Activated gamma-delta T cell treated with anti-CD3 and anti-CD28 coated beads, Interleukin-2, amount 50 U/mL, for 16 hours (primary cell): ENCODE data around the gene FEV.
A peak's percentile ranks its signal among the peaks of the same experiment; 100 is the strongest.
"Not testable (repeated sequence)": the region's sequence is repeated elsewhere in the genome, so short reads cannot be mapped to it uniquely, and the experiment has no call there.

Source experiments
- DNase-seq: peaks from one replicate; pipeline ENCODE4 v3.0.0-alpha.2; 2020; ENCODE audit warnings: low read depth

FEV gene

DNA sequence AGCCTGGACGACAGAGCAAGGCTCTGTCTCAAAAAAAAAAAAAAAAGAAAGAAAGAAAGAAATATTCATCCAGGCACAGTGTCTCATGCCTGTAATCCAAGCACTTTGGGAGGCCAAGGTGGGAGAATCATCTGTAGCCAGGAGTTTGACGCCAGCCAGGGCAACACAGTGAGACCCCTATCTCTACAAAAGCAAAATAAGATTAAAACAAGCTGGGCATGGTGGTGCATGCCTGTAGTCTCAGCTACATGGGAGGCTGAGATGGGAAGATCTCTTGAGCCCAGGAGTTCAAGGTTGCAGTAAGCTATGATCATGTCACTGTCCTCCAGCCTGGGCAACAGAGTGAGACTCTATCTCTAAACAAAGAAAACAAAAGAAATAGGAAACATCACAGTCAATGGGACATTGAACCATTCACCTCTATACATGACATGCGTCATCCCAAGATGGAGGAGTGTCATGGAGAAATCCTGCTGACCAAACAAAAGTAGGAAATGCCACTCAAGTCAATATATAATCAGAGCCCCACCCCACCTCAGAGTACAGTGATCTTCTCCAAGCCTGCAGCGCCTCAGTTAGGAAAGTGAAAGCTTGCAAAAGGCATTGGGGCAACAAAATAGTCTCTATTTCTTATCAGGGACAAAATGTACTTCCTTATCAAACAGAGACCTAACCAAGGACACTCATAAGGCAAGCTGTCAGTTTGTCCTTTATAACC, 9.8 kb downstream of the FEV start:
- DNase-seq, result no peak

DNA sequence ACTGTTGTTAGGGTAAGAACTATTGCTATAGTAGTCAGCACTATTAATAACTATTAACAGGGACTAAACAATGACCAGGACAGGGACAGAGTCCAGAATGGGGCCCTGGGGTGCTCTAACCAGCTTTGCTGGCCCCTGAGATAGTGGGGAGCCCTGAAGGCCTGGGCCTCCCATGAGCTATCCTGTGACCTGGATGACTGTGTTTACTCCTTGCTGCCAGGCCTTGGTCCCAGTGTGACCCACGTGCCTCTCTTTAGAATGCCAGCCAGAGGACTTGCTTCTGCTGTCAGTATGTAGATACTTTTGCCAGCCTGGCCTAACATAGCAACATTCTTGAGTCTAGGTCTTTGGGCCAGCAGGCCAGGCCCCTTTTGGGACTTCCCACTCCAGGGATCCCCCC, 14.1 kb downstream of the FEV start:
- no peak for DNase-seq

DNA sequence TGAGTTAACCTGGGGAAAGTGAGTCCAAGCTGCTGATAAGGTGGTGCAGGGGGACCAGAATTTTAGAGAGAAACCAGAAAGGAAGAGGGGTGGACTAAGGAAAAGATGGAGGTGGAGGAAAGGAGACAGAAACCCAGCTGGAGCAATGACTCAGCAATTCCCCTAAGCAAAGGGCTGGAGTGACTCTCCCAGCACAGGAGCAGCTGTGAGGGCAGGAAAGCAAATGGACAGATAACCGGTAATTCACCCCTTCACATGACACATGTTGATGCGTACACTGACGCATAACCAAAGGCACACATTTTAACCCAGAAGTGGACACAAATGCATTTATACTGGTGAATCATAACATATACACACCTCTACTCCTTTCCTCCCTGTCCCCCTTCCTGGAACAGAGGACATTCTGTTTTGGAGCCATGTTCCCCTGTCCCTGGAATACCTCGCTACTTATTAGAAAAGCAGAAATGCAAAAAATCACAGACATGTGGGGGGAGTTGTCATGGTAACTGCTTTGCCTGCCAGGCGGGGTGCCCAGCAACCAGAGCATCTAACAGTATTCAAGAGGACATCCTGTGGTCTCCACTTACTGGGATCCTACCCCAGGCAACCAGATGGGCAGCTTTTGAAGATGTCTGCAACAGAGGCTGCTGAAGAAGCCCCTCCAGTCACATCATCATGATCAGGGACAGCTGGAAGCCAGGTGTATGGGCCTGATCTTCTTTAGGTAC, 20.8 kb downstream of the FEV start:
- no peak for DNase-seq

DNA sequence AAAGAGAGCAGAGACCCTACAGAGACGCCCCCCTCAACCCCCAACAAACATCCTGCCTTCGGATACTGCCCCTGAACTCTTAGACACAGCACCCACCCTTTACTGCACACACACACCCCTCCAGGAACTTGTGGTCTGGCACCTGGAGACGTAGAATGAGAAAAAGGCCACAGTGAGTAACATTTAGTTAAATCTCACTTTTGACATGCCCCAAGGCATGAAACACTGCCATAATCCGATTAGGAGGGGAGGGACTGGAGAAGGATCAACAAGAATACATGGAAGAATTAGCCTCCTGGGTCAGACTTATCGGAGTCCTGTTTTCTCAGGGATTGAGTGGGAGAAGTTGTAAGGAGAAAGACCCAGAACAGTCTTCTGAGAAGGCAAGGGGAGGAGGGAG, 21.4 kb downstream of the FEV start:
- no peak for DNase-seq

DNA sequence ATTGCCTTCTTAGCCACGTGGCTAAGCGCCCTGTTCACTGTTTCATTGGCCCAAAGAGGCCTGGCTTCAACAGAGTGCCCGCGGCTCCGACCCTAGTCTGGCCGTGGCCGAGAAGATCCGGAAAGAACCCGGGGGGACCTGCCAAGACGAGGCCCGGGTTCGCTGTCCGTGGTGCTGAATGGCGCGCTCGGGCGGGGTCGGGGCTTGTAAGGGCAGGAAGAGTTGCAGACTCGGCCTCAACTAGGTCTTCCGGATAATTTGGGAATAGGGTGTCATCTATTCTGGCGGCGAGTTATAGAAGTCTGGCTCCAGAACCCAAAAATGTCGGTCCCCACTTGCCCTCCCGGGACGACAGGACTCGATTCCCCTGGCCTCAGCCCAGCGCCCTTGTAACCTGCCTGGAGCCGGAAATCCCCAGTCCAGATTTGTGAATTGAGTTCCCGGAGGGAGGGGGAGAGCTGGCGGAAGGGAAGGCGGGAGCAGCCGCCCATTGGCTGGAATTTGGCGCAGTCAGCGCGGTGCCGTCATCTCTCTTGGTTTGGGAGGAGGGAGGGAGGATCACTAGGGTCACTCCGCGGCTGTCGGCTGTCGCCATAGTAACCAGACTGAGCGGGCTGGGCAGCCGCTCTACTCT, 22.0 kb downstream of the FEV start:
- peak; percentile 45 for DNase-seq

DNA sequence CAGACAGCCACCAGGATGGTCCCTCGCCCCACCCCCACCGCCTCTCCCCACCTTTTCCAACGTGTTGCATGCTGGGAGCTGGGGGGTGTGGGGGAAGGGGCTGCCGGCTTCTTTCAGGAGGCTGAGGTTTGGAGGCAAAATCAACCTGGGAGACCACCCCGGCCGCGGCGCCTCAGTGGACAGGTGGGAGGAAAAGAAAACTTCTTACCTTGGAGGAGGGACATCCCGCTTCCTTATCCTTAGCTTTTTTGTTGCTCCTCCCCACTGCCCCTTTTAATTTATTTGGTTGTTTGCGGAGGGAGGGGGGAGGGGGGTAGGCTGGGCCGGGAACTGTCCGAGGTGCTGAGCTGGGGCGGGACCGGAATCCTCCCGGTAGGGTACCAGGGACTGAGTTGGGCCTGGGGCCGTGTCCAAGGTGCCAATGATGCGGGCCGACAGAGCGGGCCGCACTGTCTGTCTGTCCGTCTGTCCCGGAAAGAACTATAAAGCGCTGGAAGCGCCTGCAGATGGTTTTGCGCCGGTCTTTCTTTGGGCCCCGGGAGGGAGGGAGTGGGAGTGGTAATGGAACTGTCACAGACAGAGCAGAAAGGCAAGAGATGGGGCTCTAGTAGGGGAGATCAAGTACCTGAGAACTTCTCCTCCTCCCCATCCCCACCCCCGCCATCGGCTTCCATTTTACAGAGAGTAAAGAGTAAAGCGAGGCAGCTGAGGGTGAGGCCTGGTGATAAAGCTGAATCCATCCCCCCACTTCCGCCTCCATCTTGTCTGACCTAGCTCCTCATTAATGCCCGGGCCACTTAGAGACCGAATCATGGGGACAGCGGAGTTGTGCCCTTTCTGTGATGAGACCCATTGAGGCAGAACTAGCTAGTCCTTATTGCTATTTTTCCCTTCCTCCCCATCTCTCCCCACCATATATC, 23.1 kb downstream of the FEV start:
- no peak for DNase-seq

DNA sequence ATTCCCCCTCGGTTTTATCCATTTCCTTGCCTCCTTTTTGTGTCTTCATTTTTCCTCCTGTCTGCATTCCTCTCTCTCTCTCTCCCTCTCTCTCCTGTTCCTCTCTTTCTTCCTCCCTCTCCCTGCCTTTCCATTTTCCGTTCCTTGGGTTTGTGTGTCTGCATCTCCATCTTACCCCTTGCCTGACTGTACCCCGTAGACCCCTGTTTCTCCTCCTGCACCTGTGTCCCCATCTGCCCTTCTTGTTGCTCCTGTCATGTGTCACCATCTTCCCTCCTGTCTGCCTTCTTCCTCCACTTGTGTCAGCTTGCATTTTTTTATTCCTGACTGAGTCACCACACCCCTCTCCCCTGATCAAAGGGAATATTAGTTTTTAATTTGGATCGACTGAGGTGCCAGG, 23.8 kb downstream of the FEV start:
- no peak for DNase-seq

DNA sequence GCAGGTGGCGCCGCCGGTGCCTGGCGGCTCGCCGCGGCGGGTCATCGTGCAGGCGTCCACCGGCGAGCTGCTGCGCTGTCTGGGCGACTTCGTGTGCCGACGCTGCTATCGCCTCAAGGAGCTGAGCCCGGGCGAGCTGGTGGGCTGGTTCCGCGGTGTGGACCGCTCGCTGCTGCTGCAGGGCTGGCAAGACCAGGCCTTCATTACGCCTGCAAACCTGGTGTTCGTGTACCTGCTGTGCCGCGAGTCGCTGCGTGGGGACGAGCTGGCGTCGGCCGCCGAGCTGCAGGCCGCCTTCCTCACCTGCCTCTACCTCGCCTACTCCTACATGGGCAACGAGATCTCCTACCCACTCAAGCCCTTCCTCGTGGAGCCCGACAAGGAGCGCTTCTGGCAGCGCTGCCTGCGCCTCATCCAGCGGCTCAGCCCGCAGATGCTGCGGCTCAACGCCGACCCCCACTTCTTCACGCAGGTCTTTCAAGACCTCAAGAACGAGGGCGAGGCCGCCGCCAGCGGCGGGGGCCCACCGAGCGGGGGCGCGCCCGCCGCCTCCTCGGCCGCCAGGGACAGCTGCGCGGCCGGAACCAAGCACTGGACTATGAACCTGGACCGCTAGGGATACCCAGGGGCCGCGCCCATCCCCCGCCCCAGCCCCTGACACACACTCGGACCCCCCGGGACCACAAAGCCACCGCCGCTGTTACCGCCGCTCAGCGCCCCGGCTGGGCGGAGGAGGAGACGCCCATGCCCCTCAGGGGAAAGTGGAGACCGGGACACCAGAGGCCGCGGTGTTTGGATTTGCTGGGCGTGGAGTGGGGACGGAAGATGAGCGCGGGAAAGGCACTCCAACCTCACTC, 24.4 kb downstream of the FEV start:
- no peak for DNase-seq

DNA sequence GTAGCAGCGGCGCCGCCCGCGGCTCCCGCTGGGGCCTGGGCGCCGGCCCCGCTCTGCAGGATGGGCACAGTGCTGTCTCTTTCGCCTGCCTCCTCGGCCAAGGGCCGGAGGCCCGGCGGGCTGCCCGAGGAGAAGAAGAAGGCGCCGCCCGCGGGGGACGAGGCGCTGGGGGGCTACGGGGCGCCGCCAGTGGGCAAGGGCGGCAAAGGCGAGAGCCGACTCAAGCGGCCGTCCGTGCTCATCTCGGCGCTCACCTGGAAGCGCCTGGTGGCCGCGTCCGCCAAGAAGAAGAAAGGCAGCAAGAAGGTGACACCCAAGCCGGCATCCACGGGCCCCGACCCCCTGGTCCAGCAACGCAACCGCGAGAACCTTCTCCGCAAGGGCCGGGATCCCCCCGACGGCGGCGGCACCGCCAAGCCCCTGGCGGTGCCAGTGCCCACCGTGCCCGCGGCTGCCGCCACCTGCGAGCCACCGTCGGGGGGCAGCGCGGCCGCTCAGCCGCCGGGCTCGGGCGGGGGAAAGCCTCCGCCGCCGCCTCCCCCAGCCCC, 25.1 kb downstream of the FEV start:
- no peak for DNase-seq

DNA sequence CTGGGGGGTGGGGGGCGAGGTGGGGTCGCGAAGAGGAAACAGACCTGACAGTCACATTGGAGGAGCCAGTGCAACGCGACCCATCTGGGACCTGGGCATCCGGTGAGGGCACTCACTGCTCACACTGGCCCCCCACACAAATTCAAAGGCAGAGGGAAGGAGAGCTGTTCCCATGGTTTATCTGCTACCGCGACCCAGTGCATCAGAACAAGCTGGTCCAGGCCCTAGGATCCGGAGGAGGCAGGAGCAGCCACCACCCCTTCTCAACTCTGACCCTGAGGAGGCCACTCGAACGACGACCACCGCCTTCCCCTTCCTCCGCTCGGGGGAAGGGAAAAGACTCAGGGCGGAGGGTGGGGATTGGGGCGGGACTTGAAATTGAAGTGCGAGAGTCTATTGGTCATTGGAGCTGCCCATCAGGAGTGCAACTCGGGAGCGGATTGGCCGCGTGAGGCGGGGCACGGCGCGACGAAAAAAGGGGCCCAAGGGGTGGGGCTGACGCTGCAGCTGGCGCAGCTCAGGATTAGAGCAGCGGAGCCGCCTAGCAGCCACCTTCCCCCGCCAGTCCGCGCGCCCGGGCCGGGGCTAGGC, 25.7 kb downstream of the FEV start, which contains the start of gene CDK5R2:
CDK5R2 (plus strand) TSS at position 526 of the 591 bp plus-strand sequence. CDS start 155 bp downstream, outside the sequence.
- peak; percentile 46 for DNase-seq

DNA sequence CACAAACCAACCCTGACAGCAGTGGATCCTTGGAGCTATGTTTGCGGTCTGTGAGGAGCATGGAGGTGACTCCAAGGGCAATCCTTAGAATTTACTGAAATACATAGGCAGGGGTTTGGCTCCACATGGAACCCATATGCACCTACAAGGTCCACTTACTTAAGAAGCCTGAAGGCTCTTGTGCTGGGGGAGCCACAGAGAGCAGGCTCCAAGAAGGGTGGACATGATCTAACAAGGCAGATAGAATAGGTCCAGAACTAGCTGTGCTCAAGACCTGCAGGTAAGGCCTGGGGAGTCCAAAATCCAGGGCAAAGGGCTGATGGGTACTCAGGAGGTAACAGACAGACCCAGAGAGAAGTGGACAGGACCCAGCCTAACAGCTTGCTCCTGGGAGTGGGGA, 26.7 kb downstream of the FEV start:
- DNase-seq, result no peak

DNA sequence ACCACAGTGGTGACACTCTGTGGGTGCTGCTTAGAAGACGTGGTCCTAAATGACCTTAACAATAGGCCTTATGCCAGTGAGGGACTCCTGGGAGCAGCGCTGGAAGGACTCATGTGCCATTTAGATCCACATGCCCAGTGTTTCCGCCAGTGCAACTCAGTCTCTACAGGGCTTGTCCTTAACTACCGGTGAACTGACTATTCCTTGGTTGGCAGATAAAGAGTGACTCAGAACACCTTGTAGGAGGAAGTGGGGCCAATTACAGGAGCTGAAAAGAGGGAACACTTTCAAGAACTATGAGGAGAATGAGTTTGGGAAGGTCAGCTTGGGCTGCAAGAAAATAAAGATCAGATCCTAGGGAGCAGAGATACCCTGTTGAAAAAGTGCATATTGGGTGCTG, 27.3 kb downstream of the FEV start:
- DNase-seq, result no peak

DNA sequence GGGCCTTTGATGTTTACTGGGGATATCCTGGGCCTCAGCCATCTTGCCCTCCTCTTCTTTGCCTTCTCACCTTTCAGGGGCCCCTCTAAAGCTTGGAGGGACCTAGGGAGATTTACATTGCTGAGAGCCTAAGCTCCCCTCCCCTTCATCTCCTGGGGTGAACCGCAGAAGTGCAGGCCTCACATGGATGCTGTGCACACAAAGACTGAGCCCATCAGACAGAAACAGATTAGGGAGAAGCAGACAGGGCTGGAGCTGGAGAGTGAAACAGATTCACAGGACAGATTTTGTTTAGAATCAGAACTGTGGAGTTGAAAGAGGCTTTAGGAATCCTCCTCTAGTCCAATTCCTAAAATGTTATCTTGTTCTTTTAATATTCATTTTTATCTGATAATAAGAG, 28.9 kb downstream of the FEV start:
- no peak for DNase-seq

DNA sequence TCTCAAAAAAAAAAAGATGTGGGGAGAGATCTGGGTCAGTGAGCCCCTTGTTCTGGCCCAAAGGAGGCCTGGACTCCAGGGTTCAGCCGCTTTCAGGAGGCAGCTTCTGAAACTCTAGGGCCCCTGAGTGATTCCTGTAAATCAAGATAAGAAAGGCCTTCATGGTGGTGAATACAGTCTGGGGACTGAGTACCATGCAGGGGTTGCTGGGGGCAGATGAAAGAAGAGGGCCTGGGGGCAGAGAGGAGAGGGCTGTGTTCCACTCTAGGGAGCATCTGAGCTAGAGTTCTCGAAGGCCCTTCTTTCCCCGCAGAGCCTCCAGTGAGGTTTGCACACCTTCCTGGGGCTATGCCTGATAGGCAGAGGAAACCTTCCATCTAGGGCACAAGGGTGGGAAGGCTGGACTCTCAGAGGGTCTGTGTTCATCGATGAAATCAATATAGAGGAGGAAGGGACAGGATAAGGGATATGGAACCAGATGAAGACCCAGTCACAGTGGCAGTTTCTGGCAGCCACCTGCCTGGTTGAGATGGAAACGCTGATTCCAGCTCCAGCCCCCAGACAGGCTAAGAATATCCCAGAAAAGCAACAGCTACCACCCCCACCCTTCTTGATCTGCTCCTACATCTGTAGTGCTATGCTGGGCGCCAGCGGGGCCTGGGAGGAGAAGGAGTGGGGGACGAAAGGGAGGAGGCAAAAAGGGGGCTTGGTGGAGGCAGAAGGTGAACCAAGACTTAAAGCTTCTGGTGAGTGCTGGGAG, 30.3 kb downstream of the FEV start:
- DNase-seq, result no peak

DNA sequence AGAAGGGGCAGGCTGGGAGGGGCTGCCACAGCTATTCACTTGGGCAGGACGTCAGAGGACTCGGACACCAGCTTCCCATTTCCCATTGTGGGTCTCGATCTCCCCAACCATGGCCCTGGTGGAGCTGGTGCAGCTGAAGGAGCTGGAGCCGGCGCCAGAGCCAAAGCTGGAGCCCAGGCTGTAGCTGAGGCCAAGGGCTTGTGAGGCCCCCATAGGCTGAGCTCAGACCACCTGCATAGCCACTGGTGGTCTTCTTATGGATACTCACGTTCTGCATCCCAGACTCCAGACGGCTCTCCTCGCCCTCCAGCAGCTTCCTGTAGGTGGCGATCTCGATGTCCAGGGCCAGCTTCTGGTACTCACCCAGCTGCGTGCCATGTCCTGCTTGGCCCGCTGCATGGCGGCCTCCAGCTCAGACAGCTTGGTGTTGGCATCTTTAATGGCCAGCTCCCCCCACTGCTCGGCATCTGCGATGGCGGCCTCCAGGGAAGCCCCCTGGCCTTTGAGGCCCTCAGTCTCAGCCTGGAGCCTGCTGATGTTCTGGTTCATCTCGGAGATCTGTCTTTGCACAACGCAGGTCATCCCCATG, 31.5 kb downstream of the FEV start:
- DNase-seq, result no peak

DNA sequence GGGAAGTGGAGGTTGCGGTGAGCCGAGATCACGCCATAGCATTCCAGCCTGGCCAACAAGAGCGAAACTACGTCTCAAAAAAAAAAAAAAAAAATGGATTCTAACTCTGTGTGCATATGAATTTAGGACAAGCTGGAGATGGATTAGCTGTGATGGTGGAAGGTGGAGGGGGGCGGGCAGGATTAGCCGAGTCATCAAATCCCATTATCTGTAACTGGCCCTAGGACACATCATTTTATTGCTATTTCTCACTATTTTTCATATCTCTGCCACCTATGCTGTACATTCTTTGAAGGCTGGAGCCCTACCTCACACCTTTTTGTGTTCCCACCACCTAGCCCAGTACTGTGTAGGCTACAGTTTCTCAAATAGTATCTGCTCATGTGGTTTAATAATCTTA, 32.8 kb downstream of the FEV start:
- no peak for DNase-seq

DNA sequence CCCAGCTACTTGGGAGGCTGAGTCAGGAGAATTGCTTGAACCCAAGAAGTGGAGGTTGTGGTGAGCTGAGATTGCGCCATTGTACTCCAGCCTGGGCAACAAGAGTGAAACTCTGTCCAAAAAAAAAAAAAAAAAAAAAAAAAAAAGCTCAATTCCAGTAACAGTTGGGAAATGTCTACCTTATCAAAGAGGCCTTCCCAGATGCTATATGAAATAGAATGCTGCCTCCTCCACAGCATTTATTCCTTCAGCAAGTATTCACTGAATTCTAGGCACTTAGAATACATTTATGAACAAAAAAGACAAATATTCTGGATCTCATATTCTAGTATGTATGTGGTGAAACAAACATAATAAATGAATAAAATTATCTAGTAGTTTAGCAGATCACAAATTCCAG, 38.4 kb downstream of the FEV start:
- no peak for DNase-seq

DNA sequence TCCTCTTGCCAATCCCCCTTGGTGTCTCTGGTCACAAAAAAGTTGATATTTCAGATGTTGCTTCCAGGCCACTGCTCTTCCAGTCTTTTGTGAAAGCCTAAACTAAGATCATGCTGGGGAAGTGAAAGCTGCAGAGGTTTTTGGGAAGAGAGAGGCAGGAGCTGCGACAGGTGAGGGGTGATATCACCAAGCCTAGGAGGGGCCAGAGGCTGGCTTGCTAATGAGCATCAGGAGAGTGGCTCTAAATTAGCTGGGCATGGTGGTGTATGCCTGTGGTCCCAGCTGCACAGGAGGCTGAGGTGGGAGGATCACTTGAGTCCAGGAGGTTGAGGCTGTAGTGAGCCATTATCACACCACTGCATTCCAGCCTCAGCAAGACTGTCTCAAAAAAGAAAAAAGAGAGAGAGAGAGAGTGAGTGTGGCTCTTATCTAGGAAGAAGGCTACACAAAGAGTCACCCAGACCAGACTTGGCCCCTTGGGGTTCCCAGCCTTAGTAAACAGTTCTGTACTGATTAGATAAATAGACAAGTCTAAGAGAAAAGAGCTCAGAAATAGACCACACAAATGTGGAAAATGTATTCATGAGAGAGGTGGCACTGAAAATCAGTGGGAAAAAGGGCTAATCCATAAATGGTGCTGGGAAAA, 40.1 kb downstream of the FEV start:
- DNase-seq, result no peak

DNA sequence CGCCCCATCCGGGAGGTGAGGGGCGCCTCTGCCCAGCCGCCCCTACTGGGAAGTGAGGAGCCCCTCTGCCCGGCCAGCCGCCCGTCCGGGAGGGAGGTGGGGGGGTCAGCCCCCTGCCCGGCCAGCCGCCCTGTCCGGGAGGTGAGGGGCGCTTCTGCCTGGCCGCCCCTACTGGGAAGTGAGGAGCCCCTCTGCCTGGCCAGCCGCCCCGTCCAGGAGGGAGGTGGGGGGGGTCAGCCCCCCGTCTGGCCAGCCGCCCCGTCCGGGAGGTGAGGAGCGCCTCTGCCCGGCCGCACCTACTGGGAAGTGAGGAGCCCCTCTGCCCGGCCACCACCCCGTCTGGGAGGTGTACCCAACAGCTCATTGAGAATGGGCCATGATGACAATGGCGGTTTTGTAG, 53.2 kb downstream of the FEV start:
- not testable (repeated sequence) for DNase-seq
